ENCODE results near the gene GDNF. TPM values are rescaled to one million over a fixed set of nuclear protein-coding genes. Genes with fewer than 3 reads are reported as not detected.

Gene GDNF
- total RNA-seq, 4 donors from 2014 or later: 0.30 to 0.95 TPM; not detected in 2

DNA sequence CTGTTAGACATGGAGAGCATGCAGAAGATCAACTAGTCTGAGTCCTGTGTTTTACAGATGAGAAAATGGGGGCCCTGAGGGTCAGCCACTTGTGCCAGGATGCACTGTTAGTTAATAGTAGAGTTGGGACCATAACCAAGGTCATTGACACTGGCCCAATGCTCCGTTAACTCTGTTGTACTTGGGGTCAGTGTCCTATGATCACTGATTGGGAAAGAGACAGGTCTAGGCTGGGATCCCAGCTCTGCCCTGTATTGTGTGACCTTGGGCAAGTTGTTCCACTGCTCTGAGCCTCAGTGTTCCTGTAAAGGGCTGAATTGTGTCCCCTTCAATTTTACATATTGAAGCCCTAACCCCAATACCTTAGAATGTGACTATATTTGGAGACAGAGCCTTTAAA is 70.0 kb downstream of the GDNF start:
- Histone ChIP-seq H3K27me3 (no peaks in the 10 kb centered on the region), H3K4me1 (no peaks in the 10 kb centered on the region), H3K9me3 (peaks cover 0 to 7% (median 6%) of the 10 kb centered on the region in 3 donors), H3K27ac (no peak overlapping the region), H3K4me3 (no peak overlapping the region), H3K36me3 (no peaks in the 10 kb centered on the region)
- TF ChIP-seq POLR2A (IDR thresholded peaks at IDR 0.05) (no peak), CTCF (IDR thresholded peaks at IDR 0.05) (no peak)
- WGBS, 2 donors: 65 to 83% methylated on average over 1 of the region's 1 CpG
- intact Hi-C loops (cut with DNase I): no loop called here
- DNase-seq: no peak

GRCh38 chr5:37769108-37769507 is 70.7 kb downstream of the GDNF start:
- intact Hi-C loops (cut with DNase I): no loop called here
- WGBS, 2 donors: 72 to 82% methylated on average over 4 of the region's 4 CpGs
- no peak for DNase-seq

DNA sequence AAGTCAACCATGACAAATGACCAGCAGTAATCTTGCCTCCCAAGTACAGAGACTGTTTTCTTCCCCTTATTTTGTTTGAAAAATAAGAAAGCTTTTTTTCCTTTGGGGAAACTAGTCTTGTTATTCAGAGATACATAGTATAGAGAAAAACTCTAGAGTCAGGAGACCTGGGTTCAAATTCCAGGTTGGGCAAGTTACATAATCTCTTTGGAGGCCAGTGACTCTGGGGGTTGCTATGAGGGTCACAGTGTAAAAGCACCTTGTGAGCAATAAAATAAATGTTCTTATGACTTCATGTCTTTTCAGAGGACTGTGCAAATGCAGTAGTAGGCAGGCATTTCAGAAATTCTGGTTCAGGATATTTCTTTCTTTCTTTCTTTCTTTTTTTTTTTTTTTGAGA is 71.5 kb downstream of the GDNF start:
- Histone ChIP-seq H3K27me3 (no peaks in the 10 kb centered on the region), H3K36me3 (no peaks in the 10 kb centered on the region), H3K9me3 (no peaks in the 10 kb centered on the region), H3K4me3 (no peak overlapping the region), H3K27ac (no peak overlapping the region), H3K4me1 (no peaks in the 10 kb centered on the region)
- TF ChIP-seq POLR2A (IDR thresholded peaks at IDR 0.05) (no peak), CTCF (IDR thresholded peaks at IDR 0.05) (no peak)
- intact Hi-C loops (cut with DNase I): no loop called here
- DNase-seq: no peak

More at GRCh38 chr5:37769108-37769507, 70.7 kb downstream of the GDNF start:
- TF ChIP-seq CTCF (IDR thresholded peaks at IDR 0.05) (no peak), POLR2A (IDR thresholded peaks at IDR 0.05) (no peak)
- Histone ChIP-seq H3K4me3 (no peak overlapping the region), H3K9me3 (no peaks in the 10 kb centered on the region), H3K36me3 (no peaks in the 10 kb centered on the region), H3K27ac (no peak overlapping the region), H3K4me1 (no peaks in the 10 kb centered on the region), H3K27me3 (no peaks in the 10 kb centered on the region)

- no peak for TF ChIP-seq POLR2A (IDR thresholded peaks at IDR 0.05)
- no peak for TF ChIP-seq CTCF (IDR thresholded peaks at IDR 0.05)
- 67 to 82% methylated on average over 4 of the region's 4 CpGs for WGBS, 2 donors
- intact Hi-C loops (cut with DNase I): no loop called here
These were observed 71.9 kb downstream of the GDNF start for GRCh38 chr5:37767961-37768360.

GRCh38 chr5:37767251-37767650 is 72.6 kb downstream of the GDNF start:
- TF ChIP-seq POLR2A (IDR thresholded peaks at IDR 0.05) (no peak), CTCF (IDR thresholded peaks at IDR 0.05) (no peak)
- H3K27ac ChIP-seq: no peak overlapping the region
- no peaks in the 10 kb centered on the region for H3K9me3 ChIP-seq
- H3K27me3 ChIP-seq: no peaks in the 10 kb centered on the region
- intact Hi-C loops (cut with DNase I): no loop called here
- H3K36me3 ChIP-seq: no peaks in the 10 kb centered on the region
- DNase-seq: no peak
- no peak overlapping the region for H3K4me3 ChIP-seq
- WGBS, 2 donors: 66 to 73% methylated on average over 3 of the region's 3 CpGs
- no peaks in the 10 kb centered on the region for H3K4me1 ChIP-seq

More at GRCh38 chr5:37767961-37768360, 71.9 kb downstream of the GDNF start:
- Histone ChIP-seq H3K36me3 (no peaks in the 10 kb centered on the region), H3K27ac (no peak overlapping the region), H3K4me1 (no peaks in the 10 kb centered on the region), H3K4me3 (no peak overlapping the region), H3K27me3 (no peaks in the 10 kb centered on the region), H3K9me3 (no peaks in the 10 kb centered on the region)
- no peak for DNase-seq

All from esophagus squamous epithelium (tissue), 5 donors.